Measurements from ENCODE around the gene MILR1. TPM values are rescaled to one million over a fixed set of nuclear protein-coding genes. Genes with fewer than 3 reads are reported as not detected.

MILR1 gene
- total RNA-seq, 1 experiment from 2014 or later, result not detected

GRCh38 chr17:64515419-64515818, 66.5 kb downstream of the MILR1 start:
- Mint-ChIP-seq H3K4me1 (peaks cover 11% of the 10 kb centered on the region), H3K27me3 (ENCODE audit: low read depth) (no peaks in the 10 kb centered on the region), H3K27ac (no peak overlapping the region), H3K4me3 (no peak overlapping the region), H3K36me3 (peaks cover 81% of the 10 kb centered on the region), H3K9me3 (no peaks in the 10 kb centered on the region)
- ATAC-seq (no peak), DNase-seq (ENCODE audit: low spot score) (no peak)
- POLR2A ChIA-PET, result no interaction called here
- CTCF ChIA-PET, result no interaction called here
- no peak for TF ChIP-seq PREB (CRISPR knock-in tag; IDR thresholded peaks at IDR 0.05; ENCODE audit: borderline replicate concordance)
- no peak for TF ChIP-seq TCF7 (CRISPR knock-in tag; IDR thresholded peaks at IDR 0.05; ENCODE audit: low read depth)
- no peak for TF ChIP-seq ERG (CRISPR knock-in tag; IDR thresholded peaks at IDR 0.05)
- TF ChIP-seq ZNF263 (CRISPR knock-in tag; IDR thresholded peaks at IDR 0.05; ENCODE audit: low read depth), result no peak
- TF ChIP-seq ZSCAN18 (CRISPR knock-in tag; IDR thresholded peaks at IDR 0.05), result no peak
- no peak for TF ChIP-seq ESRRA (CRISPR knock-in tag; IDR thresholded peaks at IDR 0.05; ENCODE audit: borderline replicate concordance)
- no peak for TF ChIP-seq AFF4 (CRISPR knock-in tag; IDR thresholded peaks at IDR 0.05; ENCODE audit: borderline replicate concordance)
- TF ChIP-seq AR (CRISPR knock-in tag; IDR thresholded peaks at IDR 0.05), result no peak
- no peak for TF ChIP-seq ZNF416 (CRISPR knock-in tag; IDR thresholded peaks at IDR 0.05)

- CTCF ChIA-PET, result no interaction called here
- no peak for ATAC-seq
- no peak for DNase-seq (ENCODE audit: low spot score)
- POLR2A ChIA-PET, result no interaction called here
- Mint-ChIP-seq H3K4me3 (no peak overlapping the region), H3K9me3 (no peaks in the 10 kb centered on the region), H3K4me1 (peaks cover 7% of the 10 kb centered on the region), H3K36me3 (peaks cover 78% of the 10 kb centered on the region), H3K27ac (no peak overlapping the region), H3K27me3 (ENCODE audit: low read depth) (no peaks in the 10 kb centered on the region)
- TF ChIP-seq TEAD1 (CRISPR knock-in tag; IDR thresholded peaks at IDR 0.05), result no peak
- TF ChIP-seq ATF6 (CRISPR knock-in tag; IDR thresholded peaks at IDR 0.05), result no peak
- no peak for TF ChIP-seq RORB (CRISPR knock-in tag; IDR thresholded peaks at IDR 0.05)
- TF ChIP-seq MXD4 (CRISPR knock-in tag; IDR thresholded peaks at IDR 0.05; ENCODE audit: borderline replicate concordance), result no peak
- TF ChIP-seq USF1 (CRISPR knock-in tag; IDR thresholded peaks at IDR 0.05), result no peak
- no peak for TF ChIP-seq JAZF1 (CRISPR knock-in tag; IDR thresholded peaks at IDR 0.05)
- TF ChIP-seq FOXJ3 (CRISPR knock-in tag; IDR thresholded peaks at IDR 0.05; ENCODE audit: borderline replicate concordance), result no peak
- TF ChIP-seq OVOL2 (CRISPR knock-in tag; IDR thresholded peaks at IDR 0.05; ENCODE audit: borderline replicate concordance), result no peak
- no peak for TF ChIP-seq ELF4 (CRISPR knock-in tag; IDR thresholded peaks at IDR 0.05; ENCODE audit: low read depth)
- TF ChIP-seq ZNF121 (CRISPR knock-in tag; IDR thresholded peaks at IDR 0.05), result no peak
- no peak for TF ChIP-seq ZNF425 (CRISPR knock-in tag; conservative IDR thresholded peaks at IDR 0.05)
Observed at GRCh38 chr17:64515829-64516228, 66.9 kb downstream of the MILR1 start.
